Measurements from ENCODE around the gene TMEM229A.

DNA sequence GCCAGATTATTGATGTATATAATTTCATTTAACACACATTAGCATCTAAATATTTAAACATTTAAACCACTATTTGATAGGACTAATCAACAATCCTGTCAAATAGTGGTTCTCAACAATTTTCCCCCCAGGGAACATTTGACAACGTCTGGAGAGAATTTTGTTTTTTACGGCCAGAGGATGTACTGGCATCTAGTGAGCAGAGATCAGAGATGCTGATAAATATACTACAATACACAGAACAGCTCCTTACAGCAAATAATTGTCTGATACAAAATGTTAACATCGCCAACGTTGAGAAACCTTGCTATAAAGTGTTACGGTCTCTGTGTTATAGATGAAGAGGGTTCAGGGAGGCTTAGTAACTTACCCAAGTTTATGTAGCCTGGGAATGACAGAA is 25.0 kb upstream of the TMEM229A start:
- TF ChIP-seq, protein P1, sequence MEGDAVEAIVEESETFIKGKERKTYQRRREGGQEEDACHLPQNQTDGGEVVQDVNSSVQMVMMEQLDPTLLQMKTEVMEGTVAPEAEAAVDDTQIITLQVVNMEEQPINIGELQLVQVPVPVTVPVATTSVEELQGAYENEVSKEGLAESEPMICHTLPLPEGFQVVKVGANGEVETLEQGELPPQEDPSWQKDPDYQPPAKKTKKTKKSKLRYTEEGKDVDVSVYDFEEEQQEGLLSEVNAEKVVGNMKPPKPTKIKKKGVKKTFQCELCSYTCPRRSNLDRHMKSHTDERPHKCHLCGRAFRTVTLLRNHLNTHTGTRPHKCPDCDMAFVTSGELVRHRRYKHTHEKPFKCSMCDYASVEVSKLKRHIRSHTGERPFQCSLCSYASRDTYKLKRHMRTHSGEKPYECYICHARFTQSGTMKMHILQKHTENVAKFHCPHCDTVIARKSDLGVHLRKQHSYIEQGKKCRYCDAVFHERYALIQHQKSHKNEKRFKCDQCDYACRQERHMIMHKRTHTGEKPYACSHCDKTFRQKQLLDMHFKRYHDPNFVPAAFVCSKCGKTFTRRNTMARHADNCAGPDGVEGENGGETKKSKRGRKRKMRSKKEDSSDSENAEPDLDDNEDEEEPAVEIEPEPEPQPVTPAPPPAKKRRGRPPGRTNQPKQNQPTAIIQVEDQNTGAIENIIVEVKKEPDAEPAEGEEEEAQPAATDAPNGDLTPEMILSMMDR (conservative IDR thresholded peaks at IDR 0.05; ENCODE audit: low read length) = no peak
- TF ChIP-seq EZH2phosphoT487 (IDR thresholded peaks at IDR 0.05; ENCODE audit: borderline replicate concordance) = no peak
